Ovary (tissue), 9 donors: ENCODE data around the gene P2RY12. TPM values are rescaled to one million over a fixed set of nuclear protein-coding genes. Genes with fewer than 3 reads are reported as not detected.

Source experiments
- DNase-seq, 5 donors: peaks; one replicate each; pipeline ENCODE4 v3.0.0-alpha.2; 2019 to 2020
- H3K27ac ChIP-seq, 2 donors: fragments of 200-600 bp; one replicate each; pipeline versions ENCODE4 v1.5.1 to v1.8.0; 2019 to 2022
- H3K27me3 ChIP-seq: fragments of 200-600 bp; one replicate; pipeline ENCODE4 v1.8.0; 2022
- H3K36me3 ChIP-seq: fragments of 200-600 bp; sonication (generic); one replicate; pipeline ENCODE4 v1.5.1; 2019
- H3K4me1 ChIP-seq: one replicate; pipeline ENCODE4 v1.8.1; 2013; ENCODE audit warnings: mild to moderate bottlenecking, moderate library complexity; ENCODE audit not compliant: insufficient read depth
- H3K4me3 ChIP-seq: fragments of 200-600 bp; sonication (generic); one replicate; pipeline ENCODE4 v1.5.1; 2017
- H3K9me3 ChIP-seq, 2 donors: fragments of 200-600 bp in 1 of 2; sonication (generic) in 1 of 2; one replicate each; pipeline versions ENCODE4 v1.5.1 to v1.8.1; 2013 to 2019; ENCODE audit warnings: mild to moderate bottlenecking in 1 of 2, moderate library complexity in 1 of 2
- CTCF ChIP-seq, 3 donors: fragments of 450-650 bp in 2 of 3; fragments of 200-600 bp in 1 of 3; IDR thresholded peaks; one replicate each; pipeline versions ENCODE4 v1.5.1 to v1.8.0; 2016 to 2022; ENCODE audit warnings: antibody characterized with exemption in 3 of 3, mild to moderate bottlenecking in 1 of 3
- EP300 ChIP-seq: sonication (generic); formaldehyde crosslinking; IDR thresholded peaks from one replicate; pipeline ENCODE4 v1.6.1; 2017; ENCODE audit warnings: antibody characterized with exemption
- POLR2A ChIP-seq: fragments of 450-650 bp; IDR thresholded peaks from one replicate; pipeline ENCODE4 v1.6.1; 2017; ENCODE audit warnings: antibody characterized with exemption, mild to moderate bottlenecking, moderate library complexity
- WGBS, 3 donors: extraction: QIAGEN DNeasy Blood & Tissue Kit in 1 of 3; methylation state at CpG; one replicate each; pipeline versions ENCODE4 v1.1.5 to v1.1.7; 2013 to 2017; 5-methylcytosine and 5-hydroxymethylcytosine counted together
- intact Hi-C, 4 donors: fragments of 100-400 bp; cut with DNase I; formaldehyde crosslinking; loops; one replicate each; pipeline versions ENCODE4 v1.11.0 to v1.15.1; 2022 to 2023
- polyA plus RNA-seq, 2 donors: library from polyadenylated mRNA; stranded (reverse); fragments of 200-250 nt in 1 of 2; fragments of 350-450 nt in 1 of 2; fragmentation: Illumina TruSeq in 1 of 2; extraction: RNeasy Lipid Tissue Mini Kit (QIAGEN cat#74804) in 1 of 2; gene quantifications; one replicate each; pipeline ENCODE4 v1.2.3, GENCODE V29; 2013 to 2014
- total RNA-seq, 7 donors: library from RNA; depleted of rRNA in 2 of 7; stranded (reverse); fragments of >200 nt in 2 of 7; fragmentation: NEBNext Ultra II Directional in 3 of 7; extraction: Animal tissue kit (Norgen Biotek cat#: 25700) in 3 of 7; gene quantifications; one replicate each; pipeline versions ENCODE4 v1.1.0 to v1.2.4, GENCODE V29; 2016 to 2023
- donor health status: DM: no; HTN: no; CAD: no; lungs with moderate emphysema.
- donor health status: DM: no; HTN: no; CAD: no.
- donor health status: Bipolar disorder and iron deficiency.
- donor health status: DM: yes; HTN: yes; CAD: no.
- donor health status: DM: no; HTN: no; CAD: no.
- donor health status: DM: yes; HTN: yes; CAD: no.

The P2RY12 gene
- total and polyA plus RNA-seq, 9 donors: 0.19 to 1.7 (median 0.69) TPM

GRCh38 chr3:151328298-151328995, 56.1 kb downstream of the P2RY12 start:
- Histone ChIP-seq H3K4me3 (no peak overlapping the region), H3K36me3 (no peaks in the 10 kb centered on the region), H3K27me3 (no peaks in the 10 kb centered on the region), H3K9me3 (no peaks in the 10 kb centered on the region), H3K4me1 (no peaks in the 10 kb centered on the region), H3K27ac (no peak overlapping the region)
- intact Hi-C loops: no loop called here
- TF ChIP-seq POLR2A: no peak
- TF ChIP-seq CTCF (IDR thresholded peaks at IDR 0.05): no peak
- WGBS, 3 donors: 51 to 61% (median 59%) methylated on average over 10 of the region's 10 CpGs
- no peak for DNase-seq

- no peaks in the 10 kb centered on the region for H3K4me1 ChIP-seq
- intact Hi-C loops: no loop called here
- no peak overlapping the region for H3K27ac ChIP-seq
- no peaks in the 10 kb centered on the region for H3K9me3 ChIP-seq
- WGBS, 3 donors: 8 to 17% (median 12%) methylated on average over 3 of the region's 3 CpGs
- TF ChIP-seq EP300: no peak
- no peak for TF ChIP-seq CTCF (IDR thresholded peaks at IDR 0.05)
- no peak for TF ChIP-seq POLR2A
- no peaks in the 10 kb centered on the region for H3K27me3 ChIP-seq
- H3K4me3 ChIP-seq: no peak overlapping the region
- no peaks in the 10 kb centered on the region for H3K36me3 ChIP-seq
- DNase-seq: no peak
Observed at GRCh38 chr3:151327571-151328198, 56.9 kb downstream of the P2RY12 start.

- Histone ChIP-seq H3K9me3 (no peaks in the 10 kb centered on the region), H3K36me3 (no peaks in the 10 kb centered on the region), H3K4me1 (no peaks in the 10 kb centered on the region), H3K27me3 (no peaks in the 10 kb centered on the region), H3K4me3 (no peak overlapping the region), H3K27ac (no peak overlapping the region)
- TF ChIP-seq POLR2A (no peak), EP300 (no peak), CTCF (IDR thresholded peaks at IDR 0.05) (no peak)
- DNase-seq: no peak
- intact Hi-C loops: no loop called here
- WGBS, 3 donors: 92 to 96% (median 94%) methylated on average over 1 of the region's 1 CpG
Observed at GRCh38 chr3:151322511-151322910, 62.0 kb downstream of the P2RY12 start.

GRCh38 chr3:151321526-151321925, 63.0 kb downstream of the P2RY12 start:
- H3K27me3 ChIP-seq: no peaks in the 10 kb centered on the region
- 72 to 80% (median 74%) methylated on average over 1 of the region's 1 CpG for WGBS, 3 donors
- no peaks in the 10 kb centered on the region for H3K36me3 ChIP-seq
- H3K4me1 ChIP-seq: no peaks in the 10 kb centered on the region
- DNase-seq: no peak
- no peak for TF ChIP-seq POLR2A
- no peak overlapping the region for H3K4me3 ChIP-seq
- intact Hi-C loops: no loop called here
- H3K27ac ChIP-seq: no peak overlapping the region
- H3K9me3 ChIP-seq: no peaks in the 10 kb centered on the region

- Histone ChIP-seq H3K27ac (no peak overlapping the region), H3K9me3 (no peaks in the 10 kb centered on the region), H3K27me3 (no peaks in the 10 kb centered on the region), H3K4me1 (no peaks in the 10 kb centered on the region), H3K36me3 (no peaks in the 10 kb centered on the region), H3K4me3 (no peak overlapping the region)
- WGBS, 3 donors: 71 to 87% (median 80%) methylated on average over 2 of the region's 2 CpGs
- TF ChIP-seq POLR2A (no peak), CTCF (IDR thresholded peaks at IDR 0.05) (no peak), EP300 (no peak)
- intact Hi-C loops: no loop called here
- DNase-seq: no peak
Observed at GRCh38 chr3:151320131-151320530, 64.4 kb downstream of the P2RY12 start.
